NB4 (cell line): Measurements from ENCODE around the gene STAG2.

Source experiments
- DNase-seq: peaks from one replicate; pipeline ENCODE4 v3.0.0; 2010; ENCODE audit warnings: low read depth
- H3K4me3 ChIP-seq: one replicate; pipeline ENCODE4 v1.5.1; 2011; ENCODE audit warnings: mild to moderate bottlenecking, low read depth, low read length, moderate library complexity
- MYC ChIP-seq: IDR thresholded peaks from 2 replicates; pipeline ENCODE4 v1.6.1; 2011; ENCODE audit warnings: low read depth, low read length
- POLR2A ChIP-seq: IDR thresholded peaks from 2 replicates; pipeline ENCODE4 v1.6.1; 2011; ENCODE audit warnings: mild to moderate bottlenecking; ENCODE audit not compliant: insufficient read length; ENCODE audit errors: extremely low read depth
- TF ChIP-seq, protein P1 (sequence below): IDR thresholded peaks from one replicate; pipeline ENCODE4 v1.5.1; 2012; ENCODE audit warnings: low read depth, low read length
- TF ChIP-seq, protein P2 (sequence below): IDR thresholded peaks from 2 replicates; pipeline ENCODE4 v1.6.1; 2011; ENCODE audit warnings: low read depth, low read length

STAG2 gene

DNA sequence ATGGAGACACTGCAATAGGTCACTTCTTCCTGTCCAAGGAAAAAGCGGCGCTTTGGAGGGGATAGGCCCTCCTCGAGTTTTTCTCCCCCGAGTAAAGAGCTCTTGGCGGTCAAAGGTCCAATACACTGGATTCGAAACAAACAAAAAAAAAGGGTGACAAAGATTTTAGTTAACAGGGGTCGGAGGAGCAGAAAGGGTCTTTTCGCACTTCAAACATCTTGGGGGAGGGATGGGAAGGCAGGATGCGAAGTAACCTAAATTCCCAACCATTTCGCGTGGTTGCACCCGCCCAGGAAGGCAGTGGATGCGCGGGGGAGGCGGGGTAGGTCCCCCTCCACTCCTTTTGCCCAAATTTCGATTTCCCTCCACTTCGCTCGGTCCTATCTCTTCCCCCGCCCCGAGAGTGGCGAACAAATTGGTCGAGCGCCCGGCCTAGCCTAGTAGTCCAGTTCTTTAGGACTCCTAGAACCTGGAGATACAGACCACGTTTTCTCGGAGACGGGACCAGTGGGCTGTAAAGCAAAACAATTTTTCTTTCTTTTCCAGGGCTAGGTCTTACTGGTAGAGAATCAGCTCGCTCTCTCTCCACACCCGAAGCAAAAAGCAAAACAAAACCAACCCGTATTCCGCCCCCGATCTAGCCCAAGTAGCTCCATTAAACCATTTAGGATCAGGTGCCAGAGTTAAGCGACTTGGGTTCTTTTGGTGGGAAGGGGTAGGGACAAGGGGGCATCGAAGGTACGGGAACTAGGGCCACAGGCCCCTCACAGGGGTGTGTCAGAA is 2.0 kb upstream of the STAG2 start:
- peak; percentile 54 for DNase-seq
- TF ChIP-seq, protein P1, sequence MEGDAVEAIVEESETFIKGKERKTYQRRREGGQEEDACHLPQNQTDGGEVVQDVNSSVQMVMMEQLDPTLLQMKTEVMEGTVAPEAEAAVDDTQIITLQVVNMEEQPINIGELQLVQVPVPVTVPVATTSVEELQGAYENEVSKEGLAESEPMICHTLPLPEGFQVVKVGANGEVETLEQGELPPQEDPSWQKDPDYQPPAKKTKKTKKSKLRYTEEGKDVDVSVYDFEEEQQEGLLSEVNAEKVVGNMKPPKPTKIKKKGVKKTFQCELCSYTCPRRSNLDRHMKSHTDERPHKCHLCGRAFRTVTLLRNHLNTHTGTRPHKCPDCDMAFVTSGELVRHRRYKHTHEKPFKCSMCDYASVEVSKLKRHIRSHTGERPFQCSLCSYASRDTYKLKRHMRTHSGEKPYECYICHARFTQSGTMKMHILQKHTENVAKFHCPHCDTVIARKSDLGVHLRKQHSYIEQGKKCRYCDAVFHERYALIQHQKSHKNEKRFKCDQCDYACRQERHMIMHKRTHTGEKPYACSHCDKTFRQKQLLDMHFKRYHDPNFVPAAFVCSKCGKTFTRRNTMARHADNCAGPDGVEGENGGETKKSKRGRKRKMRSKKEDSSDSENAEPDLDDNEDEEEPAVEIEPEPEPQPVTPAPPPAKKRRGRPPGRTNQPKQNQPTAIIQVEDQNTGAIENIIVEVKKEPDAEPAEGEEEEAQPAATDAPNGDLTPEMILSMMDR, result no peak
- no peak for TF ChIP-seq POLR2A
- no peak for TF ChIP-seq MYC
- TF ChIP-seq, protein P2, sequence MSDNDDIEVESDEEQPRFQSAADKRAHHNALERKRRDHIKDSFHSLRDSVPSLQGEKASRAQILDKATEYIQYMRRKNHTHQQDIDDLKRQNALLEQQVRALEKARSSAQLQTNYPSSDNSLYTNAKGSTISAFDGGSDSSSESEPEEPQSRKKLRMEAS, result no peak
- H3K4me3 ChIP-seq, result peak overlapping the region; percentile 76

DNA sequence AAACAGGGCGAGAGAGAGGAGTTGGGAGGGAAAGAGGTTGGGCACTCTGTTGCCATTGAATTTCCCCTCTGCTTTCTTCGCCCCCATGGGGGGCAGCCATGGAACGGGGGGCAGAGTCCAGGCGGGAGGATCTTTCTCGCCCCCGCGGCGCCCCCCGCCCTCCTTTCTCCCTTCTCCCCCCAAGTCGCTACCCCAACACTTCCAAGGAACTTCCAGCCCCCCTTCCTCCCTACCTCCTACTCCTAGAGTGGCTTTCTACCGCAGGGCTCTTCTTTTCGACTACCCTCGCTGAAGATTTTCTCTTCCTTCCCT is 594 bp upstream of the STAG2 start:
- no peak for DNase-seq
- H3K4me3 ChIP-seq, result peak overlapping the region; percentile 95
- no peak for TF ChIP-seq MYC
- TF ChIP-seq, protein P1, result no peak
- TF ChIP-seq, protein P2, result no peak
- TF ChIP-seq POLR2A, result no peak

DNA sequence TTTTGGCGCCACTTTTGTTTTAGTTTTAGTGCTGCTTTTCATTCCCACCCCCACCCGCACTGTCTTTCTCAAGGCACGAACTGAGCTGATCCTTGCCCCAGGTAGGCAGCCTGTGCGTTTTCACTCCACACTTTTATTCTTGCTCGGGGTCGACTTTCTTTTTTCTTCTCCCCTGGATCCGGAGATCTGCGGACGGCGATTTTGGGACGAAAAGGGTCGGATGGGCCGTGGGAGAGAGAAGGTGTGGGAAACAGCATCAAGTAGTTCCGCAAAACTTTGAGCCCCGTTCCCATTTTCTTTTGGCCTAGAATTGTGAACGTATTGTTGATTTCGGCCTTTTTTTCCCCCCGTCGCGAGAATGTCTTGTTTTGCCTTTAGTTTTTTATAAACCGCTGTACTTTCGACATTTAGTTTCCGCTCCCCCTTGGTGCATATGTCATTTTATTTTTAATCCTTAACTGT is 531 bp downstream of the STAG2 start:
- no peak for DNase-seq
- TF ChIP-seq POLR2A, result no peak
- TF ChIP-seq MYC, result no peak
- H3K4me3 ChIP-seq, result peak overlapping the region; percentile 95

DNA sequence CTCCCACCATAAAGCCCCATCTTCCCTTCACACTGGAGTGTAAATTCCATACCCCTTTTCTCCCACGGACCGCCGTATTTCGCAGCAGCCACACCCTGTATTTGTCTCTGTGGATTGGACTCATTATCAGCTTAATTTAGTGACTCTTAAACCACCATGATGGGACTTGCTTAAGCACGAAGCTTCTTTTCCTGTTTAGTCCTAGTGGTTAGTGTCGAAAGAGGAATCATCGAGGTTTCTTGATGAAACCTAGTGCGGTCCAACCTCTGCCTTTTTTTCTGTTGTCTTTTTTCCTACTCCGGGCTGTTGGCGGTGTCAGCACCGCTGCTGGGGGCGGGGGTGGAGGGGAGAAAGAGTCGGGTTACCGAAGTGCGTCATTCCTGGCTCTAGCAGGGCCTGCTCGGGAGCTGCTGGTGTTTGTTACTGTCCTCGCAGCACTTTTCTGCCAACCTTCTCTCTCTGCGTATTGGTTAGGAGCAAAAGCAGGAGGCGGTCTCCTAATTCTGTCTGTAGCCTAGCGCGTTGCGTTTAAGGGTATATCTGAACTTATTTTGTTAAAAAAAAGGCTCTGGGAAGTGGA is 1.4 kb downstream of the STAG2 start:
- TF ChIP-seq, protein P1, result no peak
- TF ChIP-seq POLR2A (peak; percentile 38), MYC (no peak)
- peak; percentile 95 for DNase-seq

DNA sequence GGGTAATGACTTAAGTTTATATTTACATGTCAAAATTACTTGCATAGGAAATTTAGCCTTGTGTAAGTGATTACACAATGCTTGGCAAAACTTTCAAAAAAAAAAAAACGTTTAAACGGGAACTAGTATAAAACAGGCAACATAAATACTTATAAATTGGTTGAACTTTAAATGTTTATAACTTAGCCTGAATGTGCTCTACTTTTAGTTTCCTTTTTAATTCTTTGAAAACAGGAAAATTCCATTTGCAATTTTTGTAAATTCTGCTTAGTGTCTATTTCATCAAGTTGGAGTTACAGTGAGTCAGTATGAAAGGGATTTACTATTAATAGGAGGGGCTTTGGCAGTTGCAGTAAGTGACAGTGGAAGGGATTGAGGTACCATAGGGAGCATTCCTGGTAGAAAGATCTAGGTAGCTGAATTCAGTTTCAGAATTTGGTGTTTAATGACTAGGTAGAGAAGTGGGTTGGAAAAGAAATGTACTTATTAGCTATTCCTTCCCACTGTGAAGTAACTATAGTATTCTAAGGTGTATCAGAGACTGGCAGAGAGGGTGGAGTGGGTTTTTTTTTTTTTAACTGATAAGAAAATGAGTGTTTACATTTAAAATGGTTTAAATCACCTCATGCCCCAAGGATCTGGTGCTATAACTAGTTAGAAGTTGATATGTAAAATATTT is 2.8 kb downstream of the STAG2 start:
- H3K4me3 ChIP-seq, result peak overlapping the region; percentile 95
- TF ChIP-seq POLR2A, result no peak
- TF ChIP-seq, protein P1, result no peak
- no peak for TF ChIP-seq MYC
- TF ChIP-seq, protein P2, result no peak
- peak; percentile 35 for DNase-seq

More for the DNA sequence above, 1.4 kb downstream of the STAG2 start:
- peak overlapping the region; percentile 95 for H3K4me3 ChIP-seq

DNA sequence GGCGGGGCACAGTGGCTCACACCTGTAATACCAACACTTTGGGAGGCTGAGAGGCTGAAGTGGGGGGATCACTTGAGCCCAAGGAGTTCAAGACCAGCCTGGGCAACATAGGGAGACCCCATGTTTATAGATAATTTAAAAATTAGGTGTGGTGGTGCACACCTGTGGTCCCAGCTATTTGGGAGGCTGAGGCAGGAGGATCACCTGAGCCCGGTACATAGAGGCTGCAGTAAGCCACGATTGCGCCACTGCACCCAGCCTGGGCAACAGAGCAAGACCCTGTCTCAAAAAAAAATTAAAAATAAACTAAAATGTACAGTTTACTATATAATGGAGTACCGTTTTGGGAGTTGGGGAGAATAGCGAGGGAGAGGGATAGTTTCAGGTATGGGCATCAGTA is 4.2 kb downstream of the STAG2 start:
- no peak for DNase-seq
- no peak for TF ChIP-seq MYC
- no peak for TF ChIP-seq POLR2A
- TF ChIP-seq, protein P2, result no peak
- TF ChIP-seq, protein P1, result no peak
- H3K4me3 ChIP-seq, result peak overlapping the region; percentile 95
